Sigmoid colon (tissue), 7 donors: ENCODE data around the gene LRCH4. TPM values are rescaled to one million over a fixed set of nuclear protein-coding genes. Genes with fewer than 3 reads are reported as not detected.

Experiments used
- DNase-seq: peaks from one replicate; pipeline ENCODE4 v3.0.0-alpha.2; 2019
- H3K27ac ChIP-seq, 4 donors: fragments of 200-600 bp; sonication (generic); one replicate each; pipeline ENCODE4 v1.5.1; 2016 to 2019; ENCODE audit warnings: mild to moderate bottlenecking in 1 of 4
- H3K27me3 ChIP-seq, 3 donors: fragments of 200-600 bp; sonication (generic); one replicate each; pipeline ENCODE4 v1.5.1; 2019; ENCODE audit warnings: mild to moderate bottlenecking in 1 of 3
- H3K36me3 ChIP-seq, 4 donors: fragments of 200-600 bp; sonication (generic); one replicate each; pipeline ENCODE4 v1.5.1; 2016 to 2019
- H3K4me1 ChIP-seq, 4 donors: fragments of 200-600 bp; sonication (generic); one replicate each; pipeline ENCODE4 v1.5.1; 2017 to 2019
- H3K4me3 ChIP-seq, 4 donors: fragments of 200-600 bp; sonication (generic); one replicate each; pipeline ENCODE4 v1.5.1; 2017 to 2019; ENCODE audit warnings: mild to moderate bottlenecking in 2 of 4, moderate library complexity in 1 of 4
- H3K9me3 ChIP-seq, 4 donors: fragments of 200-600 bp in 3 of 4; sonication (generic) in 3 of 4; one replicate each; pipeline versions ENCODE4 v1.5.1 to v1.6.1; 2013 to 2019
- CTCF ChIP-seq, 4 experiments: fragments of 450-650 bp in 3 of 4; fragments of 200-600 bp in 1 of 4; IDR thresholded peaks; one replicate each; pipeline ENCODE4 v1.5.1; 2016 to 2019; ENCODE audit warnings: antibody characterized with exemption in 4 of 4, mild to moderate bottlenecking in 3 of 4, moderate library complexity in 2 of 4
- EP300 ChIP-seq, 4 donors: sonication (generic); formaldehyde crosslinking; IDR thresholded peaks; one replicate each; pipeline ENCODE4 v1.6.1; 2017; ENCODE audit warnings: antibody characterized with exemption in 4 of 4
- POLR2A ChIP-seq, 2 donors: fragments of 450-650 bp; IDR thresholded peaks; one replicate each; pipeline ENCODE4 v1.6.1; 2016; ENCODE audit warnings: antibody characterized with exemption in 2 of 2, mild to moderate bottlenecking in 2 of 2, moderate library complexity in 2 of 2
- POLR2AphosphoS5 ChIP-seq, 4 donors: sonication (generic); formaldehyde crosslinking; IDR thresholded peaks; one replicate each; pipeline ENCODE4 v1.6.1; 2017; ENCODE audit warnings: antibody characterized with exemption in 4 of 4
- WGBS, 2 donors: extraction: QIAGEN DNeasy Blood & Tissue Kit; methylation state at CpG; one replicate each; pipeline ENCODE4 v1.1.7; 2013; 5-methylcytosine and 5-hydroxymethylcytosine counted together
- intact Hi-C: fragments of 100-400 bp; cut with DNase I; formaldehyde crosslinking; loops from one replicate; pipeline ENCODE4 v1.15.1; 2023
- polyA plus RNA-seq, 3 donors: library from polyadenylated mRNA; stranded (reverse); fragments of 200-250 nt; gene quantifications; one replicate each; pipeline ENCODE4 v1.2.3, GENCODE V29; 2013
- total RNA-seq, 4 donors: library from RNA; depleted of rRNA; stranded (reverse); fragments of >200 nt; gene quantifications; one replicate each; pipeline ENCODE4 v1.1.0, GENCODE V29; 2016
- donor health status: healthy with polysubstance abuse.
- donor health status: Bipolar disorder and iron deficiency.
- donor health status: healthy.

The LRCH4 gene
- total and polyA plus RNA-seq, 7 donors = 28.2 to 92.3 (median 40.7) TPM

GRCh38 chr7:100576384-100576993 is 9.4 kb downstream of the LRCH4 start:
- no peaks in the 10 kb centered on the region for H3K4me1 ChIP-seq
- intact Hi-C loops = no loop called here
- peaks cover 0 to 36% (median 0%) of the 10 kb centered on the region in 3 donors for H3K27me3 ChIP-seq
- peak; percentile 61 for DNase-seq
- WGBS, 2 donors = 94 to 96% methylated on average over 13 of the region's 13 CpGs
- no peaks in the 10 kb centered on the region for H3K9me3 ChIP-seq
- TF ChIP-seq EP300 (IDR thresholded peaks at IDR 0.05) (no peak), POLR2AphosphoS5 (IDR thresholded peaks at IDR 0.05) (no peak), POLR2A (IDR thresholded peaks at IDR 0.05) (no peak), CTCF (IDR thresholded peaks at IDR 0.05) (no peak)
- H3K4me3 ChIP-seq = no peak overlapping the region
- H3K27ac ChIP-seq = no peak overlapping the region
- peaks cover 40 to 80% (median 65%) of the 10 kb centered on the region in 4 donors for H3K36me3 ChIP-seq

GRCh38 chr7:100575746-100576383 is 10.1 kb downstream of the LRCH4 start:
- Histone ChIP-seq H3K27me3 (peaks cover 0 to 42% (median 0%) of the 10 kb centered on the region in 3 donors), H3K9me3 (no peaks in the 10 kb centered on the region), H3K4me3 (no peak overlapping the region), H3K4me1 (no peaks in the 10 kb centered on the region), H3K36me3 (peaks cover 34 to 74% (median 58%) of the 10 kb centered on the region in 4 donors), H3K27ac (no peak overlapping the region)
- no peak for DNase-seq
- 91 to 92% methylated on average over 17 of the region's 17 CpGs for WGBS, 2 donors
- intact Hi-C loops = no loop called here
- TF ChIP-seq POLR2A (IDR thresholded peaks at IDR 0.05) (no peak), POLR2AphosphoS5 (IDR thresholded peaks at IDR 0.05) (no peak), CTCF (IDR thresholded peaks at IDR 0.05) (no peak), EP300 (IDR thresholded peaks at IDR 0.05) (no peak)

- H3K27ac ChIP-seq = no peak overlapping the region
- 72 to 86% methylated on average over 14 of the region's 14 CpGs for WGBS, 2 donors
- intact Hi-C loops = no loop called here
- peaks cover under 1 to 4% (median 4%) of the 10 kb centered on the region in 4 donors for H3K4me1 ChIP-seq
- no peak for DNase-seq
- H3K9me3 ChIP-seq = no peaks in the 10 kb centered on the region
- H3K4me3 ChIP-seq = no peak overlapping the region
- H3K27me3 ChIP-seq = peaks cover 0 to 47% (median 0%) of the 10 kb centered on the region in 3 donors
- peaks cover 28 to 68% (median 56%) of the 10 kb centered on the region in 4 donors for H3K36me3 ChIP-seq
- no peak for TF ChIP-seq POLR2AphosphoS5 (IDR thresholded peaks at IDR 0.05)
- no peak for TF ChIP-seq POLR2A (IDR thresholded peaks at IDR 0.05)
- no peak for TF ChIP-seq CTCF (IDR thresholded peaks at IDR 0.05)
- no peak for TF ChIP-seq EP300 (IDR thresholded peaks at IDR 0.05)
These were observed 10.7 kb downstream of the LRCH4 start for GRCh38 chr7:100575206-100575631.

GRCh38 chr7:100574362-100575205 is 11.3 kb downstream of the LRCH4 start:
- H3K27ac ChIP-seq = no peak overlapping the region
- H3K9me3 ChIP-seq = no peaks in the 10 kb centered on the region
- no peak overlapping the region for H3K4me3 ChIP-seq
- TF ChIP-seq POLR2AphosphoS5 (IDR thresholded peaks at IDR 0.05) (no peak), POLR2A (IDR thresholded peaks at IDR 0.05) (no peak), EP300 (IDR thresholded peaks at IDR 0.05) (no peak), CTCF (IDR thresholded peaks at IDR 0.05) (no peak)
- intact Hi-C loops = no loop called here
- peaks cover 2 to 10% (median 10%) of the 10 kb centered on the region in 4 donors for H3K4me1 ChIP-seq
- peaks cover 0 to 53% (median 2%) of the 10 kb centered on the region in 3 donors for H3K27me3 ChIP-seq
- 92 to 95% methylated on average over 44 of the region's 44 CpGs for WGBS, 2 donors
- peaks cover 25 to 62% (median 51%) of the 10 kb centered on the region in 4 donors for H3K36me3 ChIP-seq
- DNase-seq = no peak
